Measurements from ENCODE around the gene IL15RA.

GRCh38 chr10:5941579-5941978, 35.8 kb downstream of the IL15RA start:
- no peak for TF ChIP-seq CTCF (IDR thresholded peaks at IDR 0.05; ENCODE audit: insufficient read depth, low read length)
- no peak for TF ChIP-seq GABPA (IDR thresholded peaks at IDR 0.05; ENCODE audit: low read depth)
- TF ChIP-seq POLR2AphosphoS5 (IDR thresholded peaks at IDR 0.05; ENCODE audit: low read depth): no peak
